ENCODE results near the gene ACO1.

The ACO1 gene

DNA sequence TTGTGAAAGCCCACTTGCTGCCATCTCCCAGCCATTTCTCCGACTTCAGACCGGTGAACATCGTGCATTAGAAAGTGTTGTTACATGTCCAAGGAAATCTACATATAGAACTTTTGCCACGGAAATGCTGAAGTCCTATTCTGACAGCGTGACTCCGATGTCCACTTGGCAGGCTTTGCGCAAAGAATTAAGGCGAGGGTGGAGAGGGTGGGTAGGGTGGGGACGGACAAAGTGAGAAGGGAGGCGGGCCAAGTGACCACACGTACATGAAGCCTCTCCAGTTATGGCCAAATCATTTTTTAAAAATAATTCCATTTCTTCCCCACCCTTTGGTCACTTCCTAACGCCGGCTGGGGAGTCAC lies 460 bp upstream of the ACO1 start:
- DNase-seq: peak in 1 of 2 experiments; percentile 26

DNA sequence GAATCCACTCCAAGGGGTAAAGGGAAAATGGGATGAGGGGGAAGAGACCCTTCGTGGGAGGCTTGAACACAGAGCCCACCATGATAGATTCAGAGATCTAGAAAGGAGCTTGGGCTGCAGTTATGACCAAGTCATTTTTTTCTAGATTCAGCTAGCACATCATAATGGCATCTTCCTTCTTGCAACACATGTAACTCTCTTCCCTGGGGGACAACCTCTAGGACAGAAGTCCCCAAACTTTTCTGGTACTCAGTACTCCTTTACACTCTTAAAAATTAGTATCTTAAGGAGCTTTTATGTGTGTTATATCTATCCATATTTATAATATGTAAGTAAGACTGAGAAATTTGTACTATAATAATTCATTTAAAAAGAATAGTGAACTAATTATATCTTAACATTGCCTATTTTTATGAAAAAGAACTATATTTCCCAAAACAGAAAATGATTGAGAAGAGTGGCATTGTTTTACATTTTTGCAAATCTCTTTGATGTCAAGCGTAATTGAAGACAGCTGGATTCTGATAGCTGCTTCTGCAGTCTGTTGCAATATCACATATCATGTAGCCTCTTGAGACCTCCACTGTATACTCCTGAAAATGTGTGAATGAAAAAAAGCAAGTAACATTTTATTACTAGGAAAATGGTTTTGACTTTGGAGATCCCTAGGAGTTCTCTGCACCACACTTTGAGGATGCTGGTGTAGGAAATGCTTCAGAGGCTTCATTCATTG lies 875 bp downstream of the ACO1 start:
- no peak for DNase-seq

DNA sequence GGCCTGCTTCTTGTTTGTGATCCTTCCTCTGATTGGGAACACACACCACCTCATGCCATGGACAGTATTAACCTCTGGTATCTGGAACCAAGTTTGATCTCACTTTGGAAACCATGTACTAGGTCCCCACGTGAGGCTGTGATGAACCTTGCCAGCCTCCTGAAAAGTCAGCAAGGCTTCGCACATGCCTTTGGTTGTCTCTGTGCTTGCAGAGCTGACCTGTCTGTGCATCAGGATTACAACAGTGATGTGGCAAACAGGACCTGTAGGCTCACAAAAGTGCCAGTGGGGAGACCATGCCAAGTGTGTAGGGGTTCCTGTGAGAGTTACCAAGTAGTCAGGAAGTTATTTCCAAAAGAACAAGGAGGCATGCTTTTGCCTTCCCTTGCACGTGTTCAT lies 1.4 kb downstream of the ACO1 start:
- no peak for DNase-seq

DNA sequence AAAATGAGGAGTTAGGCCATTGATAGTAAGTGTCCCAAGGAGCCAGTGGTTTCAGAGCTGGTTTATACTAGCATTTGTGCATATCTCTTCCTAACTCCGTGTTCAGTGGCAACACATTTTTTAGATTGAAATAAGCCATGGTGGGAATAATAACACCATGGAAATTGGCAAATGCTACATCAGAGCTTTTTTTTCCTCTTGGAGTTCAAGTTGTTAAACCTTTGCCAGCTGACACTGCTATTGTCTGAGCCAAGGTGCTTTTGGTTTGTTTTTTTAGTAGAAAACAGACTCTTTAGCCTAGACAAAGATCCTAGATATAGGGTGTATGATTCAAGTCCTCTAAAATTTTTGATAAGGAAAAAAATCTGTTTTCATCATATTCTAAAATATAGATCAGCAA lies 2.8 kb downstream of the ACO1 start:
- no peak for DNase-seq

DNA sequence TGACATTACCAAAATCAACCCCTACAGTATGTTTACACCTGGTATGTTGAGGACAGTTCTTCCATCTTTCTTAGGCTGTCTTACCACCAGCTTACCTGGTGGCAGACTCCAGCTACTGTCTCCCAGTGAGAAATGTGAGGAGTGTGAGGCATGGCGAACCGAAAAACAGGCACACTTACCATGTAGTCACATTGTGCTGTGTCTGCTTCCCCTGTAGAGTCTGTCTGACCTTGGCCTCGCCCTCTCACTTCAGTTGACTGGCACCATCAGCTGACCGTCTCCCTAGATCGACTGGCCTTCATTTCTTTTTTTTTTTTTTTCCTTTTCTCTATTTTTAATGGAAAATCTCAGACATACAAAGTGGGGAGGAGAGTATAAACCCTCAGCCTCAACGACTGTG lies 4.9 kb downstream of the ACO1 start:
- no peak for DNase-seq

DNA sequence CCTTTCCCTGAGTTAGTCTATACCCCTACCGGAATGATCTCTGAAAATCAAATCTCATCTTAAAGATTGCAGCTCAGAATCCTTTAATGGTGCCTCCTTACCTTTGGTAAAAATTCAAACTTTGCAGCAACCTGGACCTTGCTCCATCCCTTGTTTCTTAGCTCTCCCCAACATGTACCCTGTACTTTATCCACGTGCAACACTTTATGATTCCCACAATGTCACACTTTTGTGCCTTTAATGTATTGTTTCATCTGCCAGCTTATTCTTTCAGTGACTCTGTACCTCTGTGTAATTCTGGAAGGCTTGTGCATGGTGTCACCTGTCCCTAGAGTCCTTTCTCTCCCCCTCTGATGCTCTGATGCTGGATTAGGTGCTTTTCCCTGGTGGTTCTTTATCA lies 9.5 kb downstream of the ACO1 start:
- DNase-seq: no peak

DNA sequence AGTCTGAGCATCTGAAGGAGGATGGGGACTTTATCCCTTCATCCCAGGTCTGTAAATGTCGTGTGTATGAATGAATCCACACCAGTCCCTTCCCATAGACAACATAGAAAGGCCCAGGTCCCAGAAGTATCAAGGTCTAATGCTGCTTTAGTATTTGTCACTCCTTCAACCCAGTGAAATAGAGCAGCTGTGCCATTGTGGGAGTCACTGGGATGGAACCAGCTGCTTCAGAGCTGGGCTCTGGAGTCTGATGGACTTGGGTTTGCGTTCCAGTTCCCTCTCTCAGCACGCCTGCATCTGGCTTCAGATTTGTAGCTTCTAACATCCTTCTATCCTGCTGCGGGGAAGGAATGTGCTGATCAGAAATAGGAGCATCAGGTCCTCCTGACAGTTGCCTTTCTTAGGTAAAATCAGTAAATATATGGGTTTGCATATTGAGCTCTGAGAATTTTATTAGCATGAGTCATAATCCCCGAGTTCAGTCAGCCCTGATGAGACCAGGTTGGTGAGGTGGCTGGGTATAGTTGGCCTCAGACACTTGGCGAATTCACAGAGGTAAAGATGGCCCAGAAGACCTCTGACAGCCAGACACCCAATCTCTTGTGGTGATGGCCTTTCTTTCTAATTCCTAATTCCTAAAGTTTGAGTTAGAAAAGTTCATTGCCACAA lies 10.1 kb downstream of the ACO1 start:
- DNase-seq: no peak

DNA sequence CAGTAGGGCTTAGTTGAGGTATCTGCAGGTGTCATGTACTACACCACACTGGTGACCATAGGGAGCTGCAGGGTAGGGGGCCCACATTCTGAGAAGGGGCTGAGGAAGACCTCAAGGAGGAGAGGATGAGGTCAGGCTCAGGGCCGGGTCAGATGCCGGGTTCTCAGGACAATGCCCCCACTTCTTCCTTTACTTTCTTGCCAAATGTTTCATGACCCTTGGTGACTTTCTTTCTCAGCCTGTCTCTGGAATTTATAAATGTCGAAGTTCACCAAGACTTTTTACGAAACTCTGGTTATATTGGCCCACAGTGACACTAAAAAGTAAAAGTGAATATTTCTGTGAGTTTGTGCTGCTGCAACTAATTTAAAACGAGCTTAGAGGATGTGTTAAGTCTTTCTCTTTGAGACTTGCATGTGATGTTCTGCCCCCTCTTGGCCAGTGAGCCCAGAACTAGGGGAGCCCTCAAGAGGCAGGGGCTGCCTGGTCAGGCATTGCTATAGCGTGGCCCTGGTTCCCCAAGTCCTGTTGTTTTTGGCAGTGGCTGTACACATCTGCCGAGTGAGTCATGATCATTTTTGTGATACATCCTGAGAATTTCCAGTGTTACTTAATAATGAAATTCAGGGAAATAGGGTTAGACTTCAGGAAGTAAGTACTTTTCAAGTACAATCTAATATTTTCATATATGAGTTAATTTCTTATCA lies 11.2 kb downstream of the ACO1 start:
- no peak for DNase-seq

DNA sequence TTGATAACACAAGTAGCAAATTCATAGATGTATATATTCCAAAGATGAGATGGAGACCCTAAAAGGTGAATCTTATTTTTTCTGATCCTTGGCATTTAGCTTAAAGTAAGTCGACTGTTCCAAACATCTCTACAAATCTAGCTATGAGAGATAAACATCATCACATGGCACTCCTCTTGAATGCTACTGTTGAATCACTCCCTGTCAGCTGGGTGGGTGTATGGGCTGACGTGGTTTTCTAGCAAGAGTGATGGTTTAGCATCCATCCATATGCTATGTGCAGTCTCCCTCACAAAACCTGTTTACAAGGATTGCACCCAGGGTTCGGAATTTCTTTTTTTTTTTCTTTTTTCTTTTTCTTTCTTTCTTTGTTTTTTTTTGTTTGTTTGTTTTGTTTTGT lies 13.8 kb downstream of the ACO1 start:
- DNase-seq: no peak

DNA sequence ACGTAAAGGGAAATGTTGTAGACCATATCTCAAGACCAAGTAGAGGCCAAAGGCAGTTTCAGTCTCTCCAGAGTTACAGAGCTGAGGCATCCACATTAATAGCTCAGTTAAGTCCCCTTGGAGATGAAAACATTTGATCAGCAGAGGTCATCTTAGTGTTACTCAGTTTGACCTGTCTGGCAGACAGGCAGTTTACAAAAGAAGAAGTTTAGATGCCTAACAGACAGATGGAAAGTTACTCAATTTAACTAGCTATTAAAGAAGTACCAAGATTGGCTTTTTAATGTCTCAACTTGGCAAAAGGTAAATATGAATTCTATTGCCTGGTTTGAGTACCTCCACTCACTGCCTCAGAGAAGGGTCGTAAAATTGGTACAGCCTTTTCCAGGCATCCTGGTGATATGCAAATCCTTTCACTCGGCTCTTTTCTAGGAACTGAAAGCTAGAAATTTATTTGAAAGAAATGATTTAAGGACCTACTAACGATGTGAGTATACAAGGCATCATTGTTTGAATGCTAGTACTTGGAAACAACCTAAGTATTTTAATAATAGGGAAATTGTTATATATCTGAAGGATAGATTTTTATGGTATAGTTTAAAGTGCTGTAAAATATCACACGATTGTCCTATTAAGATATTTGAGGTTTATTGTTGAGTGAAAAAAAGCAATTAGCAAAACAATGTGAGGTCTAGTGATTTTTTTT lies 14.8 kb downstream of the ACO1 start:
- no peak for DNase-seq

DNA sequence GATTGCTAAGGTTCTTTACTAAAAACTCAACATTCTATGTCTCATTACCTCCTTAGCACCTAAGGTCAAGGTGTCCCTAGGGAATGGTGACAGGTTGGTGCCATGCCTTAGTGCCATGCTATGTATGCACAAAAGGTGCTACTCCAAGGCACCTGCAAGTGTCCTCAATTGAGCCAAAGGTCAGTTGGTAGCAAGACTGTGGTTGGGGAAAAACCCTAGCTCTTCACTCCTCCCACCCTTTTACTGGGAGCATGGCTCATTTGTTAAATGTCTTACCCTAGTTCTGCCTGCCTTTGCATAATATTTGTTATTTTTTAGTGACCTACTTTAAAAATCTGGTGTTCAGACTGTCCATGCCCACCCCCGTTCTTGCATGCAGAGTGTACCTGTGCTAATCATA lies 17.0 kb downstream of the ACO1 start:
- no peak for DNase-seq

DNA sequence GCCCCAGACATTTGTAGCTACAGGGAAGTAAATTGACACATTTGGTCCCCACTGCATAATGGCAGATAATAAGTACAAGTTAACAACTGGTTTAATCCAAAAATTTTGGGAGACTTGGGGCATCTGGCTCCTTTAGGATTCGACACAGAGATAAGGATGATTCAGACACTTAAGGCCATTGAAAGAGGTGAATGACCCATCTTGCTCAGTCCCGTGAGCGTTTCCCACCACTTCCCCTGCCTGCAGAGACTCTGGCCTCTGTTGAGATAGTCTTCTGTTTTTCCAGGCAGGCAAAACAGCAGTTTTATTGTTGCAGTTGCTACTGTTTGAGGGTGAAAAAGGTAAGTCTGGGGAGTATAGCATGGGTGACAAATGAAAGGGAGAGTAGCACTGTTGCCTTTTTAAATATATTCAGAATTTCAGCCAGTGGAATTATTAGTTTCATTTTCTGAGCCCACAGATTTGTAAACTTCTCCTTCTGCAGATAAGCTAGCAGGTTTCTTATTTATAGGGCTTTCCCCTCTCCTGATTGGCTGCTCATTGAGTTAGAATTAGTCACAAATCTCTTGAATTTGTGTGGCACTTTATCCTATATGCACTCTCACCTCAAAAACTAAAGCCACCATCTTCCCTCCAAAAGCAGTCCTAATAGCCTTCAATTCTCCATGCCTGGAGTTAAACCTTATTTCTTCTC lies 19.3 kb downstream of the ACO1 start:
- DNase-seq: no peak

DNA sequence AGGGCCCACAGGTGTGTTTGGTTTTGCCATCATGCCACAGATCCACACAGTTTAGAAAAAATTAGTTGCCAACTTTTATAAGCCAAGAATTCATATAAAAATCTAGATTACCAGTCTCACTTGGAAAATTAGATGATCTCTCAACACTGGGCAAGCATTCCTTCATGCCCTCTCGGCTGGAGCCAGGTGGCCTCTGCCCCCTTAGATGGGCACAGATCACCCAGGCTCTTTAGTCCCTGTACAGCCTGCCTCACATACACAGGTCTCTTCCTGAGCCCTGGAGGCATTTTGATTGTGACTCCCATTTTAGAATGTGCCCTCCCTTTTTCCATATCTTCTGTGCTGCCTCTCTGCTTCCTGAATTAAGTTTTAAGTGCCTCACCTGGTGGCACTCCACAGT lies 20.0 kb downstream of the ACO1 start:
- no peak for DNase-seq

DNA sequence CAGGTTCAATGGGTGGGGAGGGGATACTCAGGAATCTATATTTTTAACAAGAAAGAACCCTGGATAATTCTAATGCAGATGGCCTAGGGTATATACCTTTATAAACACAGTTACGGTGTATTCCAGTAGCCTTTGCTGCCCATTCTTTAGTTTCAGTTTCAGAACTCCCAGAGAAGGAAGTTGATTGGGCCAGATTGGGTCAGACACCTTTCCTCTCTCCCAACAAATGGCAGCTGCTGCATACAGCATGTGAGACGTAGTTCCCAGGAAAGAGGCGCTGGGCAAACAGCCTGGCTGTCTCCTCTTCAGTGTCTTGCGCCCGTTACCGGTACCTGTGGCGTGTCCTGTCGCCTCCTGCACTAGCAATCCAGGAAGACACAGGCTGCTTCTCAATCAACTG lies 20.4 kb downstream of the ACO1 start:
- no peak for DNase-seq

DNA sequence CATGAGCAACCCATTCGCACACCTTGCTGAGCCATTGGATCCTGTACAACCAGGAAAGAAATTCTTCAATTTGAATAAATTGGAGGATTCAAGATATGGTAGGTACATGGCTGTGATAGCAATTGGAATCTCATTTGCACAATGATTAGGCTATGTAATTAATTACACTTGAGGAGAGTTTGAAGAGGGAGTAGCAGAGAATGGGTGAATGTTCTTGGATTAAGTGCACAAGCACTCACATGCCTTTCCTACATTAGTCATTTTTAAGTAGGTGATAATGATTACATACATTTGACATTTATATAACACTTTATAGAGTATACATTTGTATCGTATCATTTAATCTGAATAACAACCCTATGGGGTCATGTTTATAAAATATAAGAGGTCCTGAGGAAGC lies 21.1 kb downstream of the ACO1 start:
- DNase-seq: no peak

DNA sequence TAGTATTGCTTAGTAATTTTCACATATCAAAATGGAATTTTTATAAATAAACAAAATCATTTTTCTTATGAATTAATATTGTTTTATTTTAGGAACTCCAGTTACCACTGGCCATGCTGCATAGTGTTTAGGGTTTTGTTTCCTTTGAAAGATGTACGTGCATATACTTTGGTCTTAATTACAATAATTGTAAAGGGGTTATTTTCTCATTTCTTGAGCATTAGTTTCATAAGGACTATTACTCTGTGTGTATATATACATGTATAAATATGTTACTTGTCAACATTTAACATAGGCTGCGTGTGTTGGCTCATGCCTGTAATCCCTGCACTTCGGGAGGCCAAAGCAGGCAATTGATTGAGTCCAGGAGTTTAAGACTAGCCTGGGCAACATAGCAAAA lies 21.6 kb downstream of the ACO1 start:
- DNase-seq: no peak

DNA sequence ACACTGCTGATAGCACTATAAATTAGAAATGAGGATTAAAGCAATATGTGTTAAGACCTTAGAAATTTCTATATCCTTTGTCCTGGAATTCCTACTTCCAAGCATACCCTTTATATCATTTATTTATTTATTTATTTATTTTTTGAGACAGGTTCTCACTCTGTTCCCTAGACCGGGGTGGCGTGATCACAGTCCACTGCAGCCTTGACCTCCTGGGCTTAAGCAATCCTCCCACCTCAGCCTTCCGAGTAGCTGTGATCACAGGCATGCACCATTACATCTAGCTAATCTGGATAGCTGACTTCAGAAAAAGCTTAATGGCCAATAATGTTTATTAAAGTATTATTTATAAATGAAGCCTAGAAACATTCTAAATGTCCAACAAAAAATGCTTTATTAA lies 27.3 kb downstream of the ACO1 start:
- no peak for DNase-seq

DNA sequence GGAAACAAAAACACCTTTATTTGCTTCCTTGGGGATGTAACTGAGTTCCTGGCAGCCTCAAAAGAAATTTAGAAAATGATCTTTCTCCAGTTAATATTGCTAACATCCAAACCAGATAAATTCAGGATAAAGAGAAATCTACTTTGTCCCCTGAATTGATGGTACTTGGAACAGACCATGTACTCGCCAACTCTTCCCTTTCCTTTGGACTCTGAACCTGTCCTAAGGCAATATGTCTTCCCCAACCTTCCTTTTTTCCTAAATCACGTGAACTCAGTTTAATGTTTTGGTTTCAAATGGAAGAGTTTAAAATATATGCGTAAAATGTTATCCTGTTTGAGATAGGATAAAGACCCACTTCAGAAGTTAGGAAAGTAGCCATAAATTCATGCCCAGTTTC lies 28.0 kb downstream of the ACO1 start:
- no peak for DNase-seq

DNA sequence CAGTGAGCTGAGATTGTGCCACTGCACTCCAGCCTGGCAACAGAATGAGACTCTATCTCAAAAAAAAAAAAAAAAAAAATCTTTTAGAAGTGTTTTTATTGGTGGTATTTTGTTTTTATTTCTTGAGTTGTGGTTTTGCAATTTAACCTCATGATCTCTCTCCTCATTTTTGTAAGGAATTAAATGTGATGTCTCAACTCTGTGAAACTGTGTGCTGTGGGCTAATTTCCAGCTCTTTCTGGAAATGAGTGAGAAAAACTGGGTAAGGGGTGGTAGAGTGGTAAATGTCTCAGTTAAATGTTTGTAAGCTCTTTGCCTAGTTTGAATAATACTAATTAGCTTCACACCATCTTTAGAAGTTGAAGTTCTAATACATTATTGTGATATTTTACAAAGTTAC lies 29.0 kb downstream of the ACO1 start:
- DNase-seq: no peak

DNA sequence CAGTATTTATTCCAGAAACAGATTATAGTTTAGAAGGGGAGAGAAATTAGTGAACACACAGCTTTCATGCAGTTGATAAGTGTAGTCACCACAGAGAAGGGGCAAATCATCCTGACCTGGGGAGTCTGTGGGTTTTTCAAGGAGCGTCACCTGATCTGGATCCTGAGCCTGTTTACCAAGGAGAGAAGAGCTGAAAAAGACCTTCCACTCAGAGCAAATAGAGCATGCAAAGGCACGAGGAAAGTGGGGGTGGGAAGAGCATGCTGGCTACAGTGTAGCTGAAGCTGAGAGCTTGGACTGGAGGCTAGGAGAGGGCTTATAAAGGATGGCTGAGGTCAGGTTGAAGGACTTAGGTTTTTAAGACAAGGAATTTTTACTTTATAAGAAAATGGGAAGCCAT lies 30.4 kb downstream of the ACO1 start:
- DNase-seq: no peak

DNA sequence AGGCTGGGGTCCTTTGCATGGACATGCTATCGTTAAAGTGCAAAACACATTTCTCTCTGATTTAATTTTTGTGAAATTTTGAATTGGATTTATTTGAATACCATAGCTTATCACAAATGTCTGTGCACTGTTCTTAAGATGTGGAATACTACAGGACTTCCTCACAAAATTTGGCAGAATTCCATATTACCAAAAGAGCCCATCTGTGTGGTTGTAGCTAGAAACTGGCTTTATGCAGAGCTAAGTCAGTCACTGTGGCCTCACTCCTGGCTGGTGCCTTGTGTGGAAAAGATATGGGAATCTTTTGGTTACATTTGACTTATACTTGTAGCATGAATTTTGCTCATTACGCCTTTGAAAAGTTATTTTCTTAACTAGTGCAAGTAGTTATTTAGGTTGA lies 35.5 kb downstream of the ACO1 start:
- no peak for DNase-seq

DNA sequence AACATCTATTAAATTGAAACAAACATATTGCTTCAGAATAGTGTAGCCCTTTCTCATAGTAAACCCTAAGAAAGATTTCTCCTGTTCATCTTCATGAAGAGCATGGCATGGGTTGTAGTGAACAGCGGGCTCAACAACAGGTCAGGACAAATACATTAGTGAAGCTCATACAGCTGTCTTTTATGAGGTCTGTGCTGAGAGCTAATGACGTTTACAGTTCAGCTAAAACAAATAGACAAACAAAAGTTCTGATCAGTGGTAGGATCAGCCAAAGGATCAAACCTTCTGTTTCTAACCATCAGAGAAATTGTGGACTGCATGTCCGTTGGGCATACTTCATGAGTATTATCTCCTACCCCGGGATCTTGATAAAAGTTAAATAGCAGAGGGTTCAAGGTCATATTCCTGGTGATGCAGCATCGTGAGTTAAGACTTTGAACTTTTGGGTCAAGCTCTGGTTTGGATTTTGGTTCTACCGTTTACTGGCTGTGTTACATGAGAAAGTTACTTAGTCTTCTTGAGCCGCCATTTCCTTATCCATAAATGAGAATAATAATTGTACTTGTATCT lies 37.9 kb downstream of the ACO1 start:
- DNase-seq: no peak

DNA sequence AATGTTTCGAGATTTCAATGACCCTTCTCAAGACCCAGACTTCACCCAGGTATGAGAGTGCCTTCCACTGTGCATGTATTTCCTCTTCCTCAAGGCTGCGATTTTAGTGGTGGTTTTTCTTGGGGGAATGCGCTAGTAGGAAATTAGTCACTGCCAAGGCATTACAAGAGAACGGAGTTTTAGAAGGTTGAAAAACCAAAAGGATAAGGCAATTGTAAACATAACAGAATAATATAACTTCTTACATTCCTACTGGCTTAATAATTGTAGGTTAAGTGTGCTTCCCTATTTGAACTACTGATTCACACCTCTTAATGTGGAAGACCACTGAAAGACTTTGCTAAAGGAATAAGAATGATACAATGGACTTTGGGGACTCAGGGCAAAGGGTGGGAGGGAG lies 38.9 kb downstream of the ACO1 start:
- DNase-seq: no peak
